ENCODE measurements around the gene PSKH1. TPM values are rescaled to one million over a fixed set of nuclear protein-coding genes. Genes with fewer than 3 reads are reported as not detected.

PSKH1 gene
- total RNA-seq = 21.3 TPM

DNA sequence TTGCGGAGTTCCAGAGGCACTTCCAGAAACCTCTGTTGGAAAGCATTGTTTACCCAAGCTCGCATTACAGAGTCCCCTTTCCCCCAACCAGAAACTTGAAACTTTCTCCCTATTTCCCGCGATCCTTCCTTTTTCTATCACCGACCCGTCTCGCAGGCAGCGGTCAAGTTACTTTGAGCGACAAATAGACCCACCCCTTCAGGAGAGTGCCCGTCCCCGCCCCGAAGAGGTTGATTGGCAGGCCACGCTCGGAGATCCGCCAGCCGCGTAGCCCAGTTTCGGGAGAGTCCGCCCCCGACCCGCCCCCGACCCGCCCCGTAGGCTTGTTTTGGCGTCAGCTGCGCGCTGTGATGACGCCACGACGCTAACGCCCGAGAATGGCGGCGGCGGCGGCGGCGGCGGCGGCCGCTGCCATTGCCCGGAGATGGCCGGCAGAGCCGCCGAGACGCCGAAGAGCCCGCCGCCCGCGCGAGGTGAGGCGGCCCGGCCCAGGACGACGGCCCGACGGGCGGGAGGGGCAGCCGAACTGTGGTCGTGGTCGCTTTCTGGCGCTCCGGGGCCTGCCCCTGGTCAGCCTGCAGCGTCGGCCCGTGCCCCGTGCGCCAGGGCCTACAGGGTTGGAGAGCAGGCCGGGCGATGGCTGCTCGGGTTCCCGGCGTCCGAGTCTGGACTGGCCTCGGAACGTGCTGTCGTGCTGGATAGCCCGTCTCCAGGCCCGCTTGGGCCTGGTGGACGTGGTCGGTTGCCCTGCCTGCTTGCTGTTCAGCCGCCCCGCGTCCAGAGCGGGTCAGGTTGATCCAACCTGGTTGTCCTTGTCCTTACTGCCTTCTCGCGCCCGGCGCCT, at the start of gene PSKH1:
Gene PSKH1, plus strand, starts transcription at position 356 of the 844 bp plus-strand sequence. CDS start 15,496 bp downstream, outside the sequence.

DNA sequence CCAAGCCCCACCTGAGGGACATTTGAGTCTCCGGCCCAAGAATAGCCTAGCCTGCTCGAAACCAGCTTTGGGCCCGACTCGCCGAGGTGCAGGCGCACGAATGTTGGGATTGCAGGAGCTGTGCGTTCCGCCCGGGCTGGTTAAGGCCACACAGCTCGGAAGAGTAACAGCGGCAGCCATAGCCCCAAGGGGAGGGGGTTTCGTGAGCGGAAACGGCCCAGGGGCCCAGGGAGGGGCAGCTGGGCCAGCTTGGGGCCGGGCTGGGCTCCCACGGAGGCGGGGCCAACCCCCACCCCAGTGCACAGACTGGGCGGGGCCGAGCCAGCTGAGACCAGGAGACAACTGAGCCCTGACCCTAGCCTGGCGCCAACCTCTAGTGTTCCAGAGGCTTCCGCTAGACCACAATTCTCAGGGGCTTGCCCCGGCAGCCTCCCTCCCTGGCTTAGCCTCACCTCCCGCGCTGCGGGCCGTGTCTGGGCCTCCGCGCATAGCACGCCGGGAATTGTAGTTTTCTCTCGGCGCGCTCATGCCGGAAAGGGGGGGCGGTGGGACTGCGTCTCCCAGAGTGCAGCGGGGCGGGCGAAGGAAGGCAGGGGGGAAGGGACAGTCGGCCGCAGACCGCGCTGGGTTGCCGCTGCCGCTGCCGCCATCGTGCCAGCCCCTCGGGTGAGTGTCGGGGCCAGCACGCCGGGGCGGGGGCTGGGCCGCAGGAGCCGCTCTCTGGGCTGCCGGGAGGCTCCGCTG, 46.6 kb upstream of the PSKH1 start, which contains the start of gene NUTF2:
Gene NUTF2, plus strand, starts transcription at position 614 of the 744 bp plus-strand sequence. CDS start 18,198 bp downstream, outside the sequence.

DNA sequence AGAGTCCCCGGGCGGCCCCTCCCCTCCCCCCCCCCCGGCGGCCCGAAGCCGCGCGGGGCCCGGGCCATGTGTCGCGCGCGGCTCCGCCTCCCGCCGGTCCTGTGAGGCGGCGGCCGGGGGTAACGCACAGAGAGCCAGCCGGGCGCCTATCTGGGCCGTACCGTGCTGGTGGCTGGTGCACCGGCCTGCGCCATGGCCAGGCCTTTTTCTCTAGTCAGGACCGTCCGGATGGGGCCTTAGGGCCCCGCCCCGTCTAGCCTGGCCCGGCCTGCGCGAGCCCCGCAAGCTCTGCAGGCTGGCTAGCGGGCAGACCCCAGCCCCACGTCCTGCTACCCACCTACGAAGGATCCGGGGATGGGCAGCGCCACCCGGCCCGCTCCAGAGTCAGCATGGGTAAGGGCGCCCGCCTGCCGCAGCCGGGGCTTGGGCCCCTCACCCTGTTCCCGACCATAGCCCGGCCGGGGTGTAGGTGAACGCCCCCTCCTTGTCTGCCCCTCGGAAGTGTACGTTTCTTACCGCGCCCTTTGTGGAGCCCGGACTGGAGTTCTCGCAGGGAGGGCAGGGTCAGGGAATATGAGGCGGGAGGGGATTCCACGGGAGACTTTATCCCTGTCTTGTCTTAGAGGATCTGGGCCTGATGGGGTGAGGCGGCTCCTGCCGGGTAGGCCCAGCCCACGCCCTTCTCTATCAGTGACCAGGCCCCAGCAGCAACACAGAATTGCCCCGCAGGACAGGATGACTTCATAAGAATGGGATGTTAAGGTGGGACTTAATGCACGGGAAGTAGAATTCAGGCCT, 45.8 kb upstream of the PSKH1 start, which contains the start of gene CENPT:
Gene CENPT, minus strand, starts transcription at position 630 of the 798 bp plus-strand sequence. CDS start 13,834 bp downstream, outside the sequence.

DNA sequence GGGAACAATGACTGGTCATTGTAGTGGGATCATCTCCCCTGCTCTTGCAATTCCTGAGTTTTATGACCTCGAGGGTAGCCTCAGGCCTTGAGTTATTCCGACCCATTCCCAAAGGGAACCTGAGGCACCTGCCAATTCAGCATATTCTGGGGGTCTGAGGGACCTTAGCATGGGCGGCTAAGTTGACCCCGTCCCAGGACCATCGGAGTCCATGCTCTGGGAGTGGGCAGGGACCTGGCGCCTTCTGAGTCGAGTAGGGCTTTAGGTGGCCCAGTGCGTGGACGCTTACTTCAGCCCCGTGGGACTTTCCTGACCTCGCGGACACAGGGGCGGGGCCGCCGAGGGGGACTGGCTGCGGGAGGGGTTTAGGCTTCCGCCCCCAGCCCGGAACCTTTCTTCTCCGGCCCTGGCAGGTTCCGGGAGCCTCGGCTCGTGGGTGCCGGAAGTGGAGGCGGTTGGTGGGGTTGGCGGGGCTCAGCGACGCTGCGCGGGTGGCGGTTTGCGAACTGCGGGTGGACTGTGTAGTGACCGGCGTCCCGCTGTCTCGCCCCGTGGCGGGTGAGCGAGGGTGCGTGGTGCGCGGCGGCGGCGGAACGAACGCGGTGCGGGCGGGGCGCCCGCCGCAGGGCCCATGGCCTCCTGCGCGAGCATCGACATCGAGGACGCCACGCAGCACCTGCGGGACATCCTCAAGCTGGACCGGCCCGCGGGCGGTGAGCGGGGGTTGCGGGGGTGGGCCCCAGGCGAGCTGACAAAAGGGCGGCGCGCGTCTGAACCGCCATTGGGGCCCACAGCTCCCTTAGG, 20.2 kb upstream of the PSKH1 start, which contains the start of gene EDC4:
Gene EDC4, plus strand, starts transcription at position 422 of the 804 bp plus-strand sequence. Its CDS starts 210 bp downstream, at position 632.

DNA sequence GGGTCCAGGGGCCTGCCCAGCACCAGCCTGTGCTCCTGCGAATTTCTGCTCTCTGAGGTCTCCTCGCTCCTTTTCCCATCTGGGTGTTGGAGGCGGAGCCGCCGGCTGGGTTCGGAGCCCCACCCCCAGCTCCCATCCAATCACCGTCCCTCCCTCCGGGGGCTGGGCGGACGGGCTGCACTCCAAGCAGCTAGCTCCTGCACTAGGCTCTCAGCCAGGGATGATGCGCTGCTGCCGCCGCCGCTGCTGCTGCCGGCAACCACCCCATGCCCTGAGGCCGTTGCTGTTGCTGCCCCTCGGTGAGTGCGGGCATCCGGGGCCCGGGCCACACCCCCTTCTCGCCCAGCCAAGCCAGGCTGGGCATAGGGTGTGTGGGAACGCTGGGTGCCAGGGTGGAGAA, 8.4 kb upstream of the PSKH1 start, which contains the start of gene NRN1L:
Gene NRN1L, plus strand, starts transcription at position 202 of the 400 bp plus-strand sequence. Its CDS starts 19 bp downstream, at position 221.

DNA sequence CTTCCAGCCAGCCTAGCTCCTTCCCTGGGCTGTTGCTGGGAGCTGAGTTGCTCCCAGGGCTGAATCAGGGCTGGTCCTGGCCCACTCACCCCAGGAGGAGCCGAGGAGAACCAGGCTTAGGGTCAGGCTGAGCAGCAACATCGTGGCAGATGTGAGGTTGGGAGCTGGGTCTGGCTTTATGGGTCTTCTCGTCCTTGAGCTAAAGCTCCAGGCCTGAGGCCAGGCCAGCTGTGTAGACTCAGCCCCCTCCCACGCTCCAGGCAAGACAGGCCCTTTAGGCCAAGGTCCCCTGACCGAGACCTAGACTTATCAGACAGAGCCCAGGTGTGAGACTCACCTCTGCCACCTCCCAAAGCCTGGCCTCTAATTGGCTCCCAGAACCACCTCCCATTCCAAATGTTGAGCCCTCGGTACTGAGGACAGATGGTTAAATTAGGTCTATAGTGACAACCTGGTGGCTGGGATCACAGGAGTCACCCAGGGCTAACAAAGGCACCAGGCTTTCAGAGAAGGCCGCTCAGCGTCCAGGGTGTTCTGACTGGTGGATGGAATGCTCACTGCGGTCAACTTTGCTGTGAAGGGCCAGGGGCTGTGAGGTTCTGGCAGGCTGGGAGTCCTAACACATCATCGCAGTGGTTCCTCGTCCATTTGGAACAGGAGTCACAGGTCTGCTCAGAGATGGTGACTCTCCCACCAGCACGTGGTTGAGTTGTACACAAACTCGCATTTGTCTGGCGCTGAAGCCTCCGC, 38.8 kb downstream of the PSKH1 start, which contains the start of gene CTRL:
Gene CTRL, minus strand, starts transcription at position 151 of the 750 bp plus-strand sequence. Its CDS starts 10 bp downstream, at position 141.

DNA sequence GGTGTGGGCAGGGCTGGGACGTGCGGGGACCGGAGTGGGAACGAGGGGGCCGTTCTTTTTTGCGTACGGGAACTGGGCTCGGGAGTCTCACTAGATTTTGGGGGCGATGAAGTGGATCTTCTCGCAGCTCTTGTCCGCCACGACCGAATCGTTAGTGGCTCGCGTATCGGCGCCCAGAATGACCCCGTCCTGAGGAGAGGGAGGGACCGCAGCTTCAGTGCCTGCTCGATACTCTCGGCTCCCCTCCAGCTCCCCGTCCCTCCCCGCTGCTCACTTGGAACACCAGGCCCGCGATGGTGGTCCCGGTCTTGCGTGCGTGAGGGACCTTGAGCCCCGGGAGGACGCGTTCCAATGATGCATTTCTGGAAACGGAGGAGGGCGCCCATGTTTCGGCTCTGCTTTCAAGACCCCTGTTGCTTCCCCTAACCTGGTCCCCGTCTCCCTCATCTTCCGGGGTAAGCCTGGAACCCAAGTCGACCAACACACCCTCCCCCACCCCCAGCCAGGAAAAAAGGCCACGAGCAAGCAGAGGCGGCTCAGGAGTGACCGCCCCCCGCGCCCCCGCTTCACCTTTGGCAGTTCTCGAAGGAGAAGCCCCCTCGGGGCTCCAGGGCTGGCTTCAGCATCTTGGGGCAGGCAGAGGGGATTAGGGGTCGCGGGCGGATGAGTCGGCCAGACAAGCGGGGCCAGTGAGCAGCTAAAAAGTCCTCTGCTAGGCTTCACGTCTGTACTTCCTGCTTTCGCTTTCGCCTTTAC, 43.2 kb downstream of the PSKH1 start, which contains the start of gene PSMB10:
Gene PSMB10, minus strand, starts transcription at position 727 of the 756 bp plus-strand sequence. Its CDS starts 101 bp downstream, at position 626.

DNA sequence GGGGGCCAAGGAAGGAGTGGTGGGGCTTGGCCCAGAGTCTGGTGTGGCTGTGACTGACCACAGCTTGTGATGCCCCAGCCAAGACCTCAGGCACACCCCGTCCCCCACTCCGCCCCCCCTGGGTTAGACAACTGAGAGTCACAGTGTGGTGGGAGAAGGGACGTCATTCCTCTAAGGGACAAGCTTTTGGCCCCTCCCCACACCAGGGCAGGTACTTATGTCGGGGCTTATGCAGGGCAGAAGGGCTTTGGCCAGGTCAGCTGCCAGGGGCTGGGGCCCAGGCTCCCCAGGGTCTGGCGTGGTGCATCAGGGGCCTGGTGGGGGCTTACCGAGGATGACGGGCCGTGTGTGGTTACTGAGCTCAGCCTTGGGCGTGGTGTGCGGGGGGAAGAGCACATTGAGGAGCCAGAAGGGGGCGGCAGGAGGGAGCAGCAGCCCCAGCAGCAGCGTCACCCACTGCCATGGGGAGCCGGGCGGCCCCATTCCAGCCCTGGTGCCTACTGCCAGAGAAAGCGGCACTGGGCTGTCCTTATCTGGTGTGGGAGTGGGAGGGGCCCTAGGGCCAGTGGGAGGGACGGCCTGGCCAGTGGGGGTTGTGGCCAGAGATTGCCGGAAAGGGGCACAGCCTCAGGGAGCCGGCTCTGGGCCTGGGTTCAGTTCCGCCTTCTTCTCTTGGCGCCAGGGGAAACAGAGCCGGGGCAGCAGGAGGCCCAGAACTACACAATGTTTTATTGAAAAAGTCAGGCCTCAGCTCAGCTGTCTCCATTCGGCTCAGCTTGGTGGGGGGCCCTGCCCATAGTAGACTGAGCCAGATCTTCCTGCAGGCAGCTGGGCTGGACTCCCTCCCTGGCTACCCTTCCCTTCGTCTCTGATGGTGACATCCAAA, 50.8 kb downstream of the PSKH1 start, which contains the start of gene LCAT:
Gene LCAT, minus strand, starts transcription at position 502 of the 886 bp plus-strand sequence. Its CDS starts 19 bp downstream, at position 483.

DNA sequence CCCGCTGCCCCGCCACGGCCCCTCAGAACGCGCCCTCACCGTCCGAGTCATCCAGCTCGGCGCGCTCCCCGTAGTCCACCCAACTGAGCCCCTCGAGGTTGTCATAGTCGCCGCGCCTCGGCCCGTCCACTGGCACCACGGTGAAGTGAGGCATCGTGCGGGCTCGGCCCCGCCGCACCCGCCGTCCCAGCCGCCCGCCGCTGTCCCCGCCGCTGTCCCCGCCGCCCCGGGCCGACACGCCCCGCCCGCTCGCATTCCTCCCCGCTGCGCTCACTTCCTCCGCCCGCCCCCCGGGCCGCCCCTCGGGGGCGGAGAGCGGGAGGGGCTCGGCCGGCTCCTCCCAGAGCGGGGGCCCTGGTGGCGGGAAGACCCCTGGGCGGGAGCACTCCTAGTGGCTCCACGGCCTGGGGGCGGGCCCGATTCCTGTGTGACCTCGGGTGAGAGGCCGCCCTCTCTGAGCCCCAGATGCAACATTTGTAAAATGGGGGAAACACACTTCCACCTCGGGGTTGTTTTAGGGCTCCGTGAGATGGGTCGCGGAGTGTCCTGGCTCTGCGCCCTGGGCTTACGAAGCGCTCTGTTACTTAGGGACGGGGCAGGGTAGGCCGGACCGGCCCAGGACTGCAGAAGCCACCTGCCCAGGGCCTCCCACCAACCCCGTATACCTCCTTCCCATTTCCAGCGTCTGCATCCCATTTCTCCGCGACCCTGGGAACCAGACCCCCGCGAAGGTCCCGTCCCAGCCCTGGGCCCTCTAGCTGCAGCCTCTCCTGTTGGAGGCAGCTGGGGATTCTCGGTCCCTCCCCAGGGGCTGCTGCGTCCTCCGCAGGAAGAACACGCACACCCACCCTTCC, 75.6 kb downstream of the PSKH1 start, which contains the start of gene SLC12A4:
Gene SLC12A4, minus strand, starts transcription at position 238 of the 854 bp plus-strand sequence. Its CDS starts 84 bp downstream, at position 154.

Small RNA genes within 50 kb of the gene (small RNA-seq; reads per million reads assigned to genes)
- not detected for gene AC040162.2 (ENCODE audit: low replicate concordance)
- gene NRN1L (ENCODE audit: low replicate concordance) = not detected

Other genes with a start within 250 kb of the PSKH1 start
- 3.1 TPM for gene CARMIL2, start 248.1 kb upstream of the PSKH1 start, total RNA-seq
- gene ACD, start 233.0 kb upstream of the PSKH1 start, total RNA-seq = 27.2 TPM
- 7.8 TPM for gene PARD6A, start 232.3 kb upstream of the PSKH1 start, total RNA-seq
- gene ENKD1, start 226.5 kb upstream of the PSKH1 start, total RNA-seq = 10.3 TPM
- 1.3 TPM for gene C16orf86, start 226.4 kb upstream of the PSKH1 start, total RNA-seq
- 62.0 TPM for gene GFOD2, start 173.9 kb upstream of the PSKH1 start, total RNA-seq
- 16.0 TPM for gene RANBP10, start 86.7 kb upstream of the PSKH1 start, total RNA-seq
- gene TSNAXIP1, start 86.4 kb upstream of the PSKH1 start, total RNA-seq = 6.3 TPM
- 25.7 TPM for gene THAP11, start 50.9 kb upstream of the PSKH1 start, total RNA-seq
- 110 TPM for gene NUTF2, start 46.3 kb upstream of the PSKH1 start, total RNA-seq
- 49.1 TPM for gene CENPT, start 45.6 kb upstream of the PSKH1 start, total RNA-seq
- 67.0 TPM for gene EDC4, start 20.2 kb upstream of the PSKH1 start, total RNA-seq
- gene NRN1L, start 8.4 kb upstream of the PSKH1 start, total RNA-seq = not detected
- 4.7 TPM for gene CTRL, start 38.6 kb downstream of the PSKH1 start, total RNA-seq
- gene PSMB10, start 43.6 kb downstream of the PSKH1 start, total RNA-seq = 11.6 TPM
- 1.3 TPM for gene LCAT, start 50.9 kb downstream of the PSKH1 start, total RNA-seq
- 13.5 TPM for gene SLC12A4, start 75.4 kb downstream of the PSKH1 start, total RNA-seq
- not detected for gene DPEP3, start 87.2 kb downstream of the PSKH1 start, total RNA-seq
- gene DPEP2, start 106.2 kb downstream of the PSKH1 start, total RNA-seq = not detected
- not detected for gene DPEP2NB, start 122.7 kb downstream of the PSKH1 start, total RNA-seq
- gene DDX28, start 130.0 kb downstream of the PSKH1 start, total RNA-seq = 8.8 TPM
- gene DUS2, start 130.0 kb downstream of the PSKH1 start, total RNA-seq = 15.7 TPM
- gene NFATC3, start 192.1 kb downstream of the PSKH1 start, total RNA-seq = 26.6 TPM